ENCODE results near the gene TRIOBP.

- TF ChIP-seq MXI1 (IDR thresholded peaks at IDR 0.05; ENCODE audit: borderline replicate concordance, low read depth, low read length) (no peak), POLR2A (IDR thresholded peaks at IDR 0.05; ENCODE audit: low read depth, low read length) (no peak; the same call in 1 of the 2 replicates), CTCF (conservative IDR thresholded peaks at IDR 0.05; ENCODE audit: low read depth, low read length) (no peak), RFX5 (IDR thresholded peaks at IDR 0.05; ENCODE audit: low read depth, low read length) (no peak), USF2 (IDR thresholded peaks at IDR 0.05; ENCODE audit: low read depth, low read length) (no peak)
Observed at GRCh38 chr22:37746366-37747079, 49.7 kb downstream of the TRIOBP start.

Measured in IMR-90 (cell line).